Adipocyte (in vitro differentiated cells): ENCODE data around the gene MAST3.
"Not testable (repeated sequence)": the region's sequence is repeated elsewhere in the genome, so short reads cannot be mapped to it uniquely, and the experiment has no call there.

Experiments used
- DNase-seq: peaks from one replicate; pipeline ENCODE4 v3.0.0-alpha.2; 2015; ENCODE audit warnings: low read depth
- H3K27me3 ChIP-seq: replicated peaks from 2 replicates; pipeline ENCODE4 v1.7.0; 2013; ENCODE audit warnings: mild to moderate bottlenecking, low read length, moderate library complexity; ENCODE audit not compliant: control insufficient read depth, insufficient read depth
- H3K36me3 ChIP-seq: 2 replicates; pipeline ENCODE4 v1.7.0; 2013; ENCODE audit warnings: low read length, mild to moderate bottlenecking, moderate library complexity; ENCODE audit not compliant: control insufficient read depth, insufficient read depth, severe bottlenecking
- H3K4me1 ChIP-seq: 2 replicates; pipeline ENCODE4 v1.7.0; 2013; ENCODE audit warnings: mild to moderate bottlenecking, low read length, moderate library complexity; ENCODE audit not compliant: control insufficient read depth, insufficient read depth
- H3K4me3 ChIP-seq: 2 replicates; pipeline ENCODE4 v1.7.0; 2013; ENCODE audit warnings: mild to moderate bottlenecking, low read length, moderate library complexity
- H3K9ac ChIP-seq: 2 replicates; pipeline ENCODE4 v1.7.0; 2013; ENCODE audit warnings: mild to moderate bottlenecking, low read length, moderate library complexity
- H3K9me3 ChIP-seq: 2 replicates; pipeline ENCODE4 v1.7.0; 2013; ENCODE audit warnings: mild to moderate bottlenecking, low read length, moderate library complexity; ENCODE audit not compliant: control insufficient read depth

The MAST3 gene

GRCh38 chr19:18101268-18101667, 3.7 kb downstream of the MAST3 start:
- Histone ChIP-seq H3K4me1 (peaks cover 24% of the 10 kb centered on the region), H3K9me3 (no peaks in the 10 kb centered on the region), H3K9ac (no peak overlapping the region), H3K4me3 (no peak overlapping the region), H3K27me3 (peaks cover 21% of the 10 kb centered on the region), H3K36me3 (no peaks in the 10 kb centered on the region)
- no peak for DNase-seq

- Histone ChIP-seq H3K4me3 (no peak overlapping the region), H3K27me3 (peaks cover 19% of the 10 kb centered on the region), H3K9ac (no peak overlapping the region), H3K4me1 (peaks cover 21% of the 10 kb centered on the region), H3K36me3 (no peaks in the 10 kb centered on the region), H3K9me3 (no peaks in the 10 kb centered on the region)
- DNase-seq: no peak
These were observed 5.5 kb downstream of the MAST3 start for GRCh38 chr19:18102916-18103542.

- peaks cover 5% of the 10 kb centered on the region for H3K27me3 ChIP-seq
- peak overlapping the region; percentile 80 for H3K9ac ChIP-seq
- no peaks in the 10 kb centered on the region for H3K36me3 ChIP-seq
- no peak for DNase-seq
- no peaks in the 10 kb centered on the region for H3K9me3 ChIP-seq
- H3K4me3 ChIP-seq: peak overlapping the region; percentile 80
- peaks cover 25% of the 10 kb centered on the region for H3K4me1 ChIP-seq
These were observed 7.2 kb downstream of the MAST3 start for GRCh38 chr19:18104793-18105131.

- not testable (repeated sequence) for H3K9me3 ChIP-seq, H3K36me3 ChIP-seq, H3K9ac ChIP-seq, DNase-seq, H3K4me3 ChIP-seq, H3K27me3 ChIP-seq
- H3K4me1 ChIP-seq: peaks cover 25% of the 10 kb centered on the region
These were observed 7.7 kb downstream of the MAST3 start for GRCh38 chr19:18105259-18105658.

GRCh38 chr19:18107235-18107634, 9.7 kb downstream of the MAST3 start:
- Histone ChIP-seq H3K9me3 (no peaks in the 10 kb centered on the region), H3K9ac (no peak overlapping the region), H3K4me1 (peaks cover 33% of the 10 kb centered on the region), H3K36me3 (no peaks in the 10 kb centered on the region), H3K4me3 (no peak overlapping the region), H3K27me3 (no peaks in the 10 kb centered on the region)
- no peak for DNase-seq

- H3K4me3 ChIP-seq: no peak overlapping the region
- H3K9me3 ChIP-seq: no peaks in the 10 kb centered on the region
- H3K9ac ChIP-seq: peak overlapping the region; percentile 87
- H3K27me3 ChIP-seq: no peaks in the 10 kb centered on the region
- DNase-seq: no peak
- peaks cover 29% of the 10 kb centered on the region for H3K4me1 ChIP-seq
- H3K36me3 ChIP-seq: no peaks in the 10 kb centered on the region
These were observed 11.3 kb downstream of the MAST3 start for GRCh38 chr19:18108897-18109296.

GRCh38 chr19:18109341-18109732, 11.8 kb downstream of the MAST3 start:
- Histone ChIP-seq H3K27me3 (no peaks in the 10 kb centered on the region), H3K4me1 (peaks cover 25% of the 10 kb centered on the region), H3K4me3 (peak overlapping the region; percentile 87), H3K9me3 (no peaks in the 10 kb centered on the region), H3K9ac (peak overlapping the region; percentile 87), H3K36me3 (no peaks in the 10 kb centered on the region)
- no peak for DNase-seq

GRCh38 chr19:18109733-18110608, 12.4 kb downstream of the MAST3 start:
- Histone ChIP-seq H3K9me3 (no peaks in the 10 kb centered on the region), H3K9ac (peak overlapping the region; percentile 87), H3K4me1 (peaks cover 20% of the 10 kb centered on the region), H3K27me3 (no peaks in the 10 kb centered on the region), H3K36me3 (no peaks in the 10 kb centered on the region), H3K4me3 (peak overlapping the region; percentile 87)
- peak; percentile 77 for DNase-seq

- Histone ChIP-seq H3K9ac (peak overlapping the region; percentile 87), H3K36me3 (no peaks in the 10 kb centered on the region), H3K9me3 (no peaks in the 10 kb centered on the region), H3K4me3 (peak overlapping the region; percentile 87), H3K4me1 (peaks cover 21% of the 10 kb centered on the region), H3K27me3 (no peaks in the 10 kb centered on the region)
- no peak for DNase-seq
These were observed 13.1 kb downstream of the MAST3 start for GRCh38 chr19:18110609-18111232.

- Histone ChIP-seq H3K4me3 (no peak overlapping the region), H3K4me1 (peaks cover 28% of the 10 kb centered on the region), H3K9me3 (no peaks in the 10 kb centered on the region), H3K27me3 (no peaks in the 10 kb centered on the region), H3K9ac (peak overlapping the region; percentile 33), H3K36me3 (no peaks in the 10 kb centered on the region)
- DNase-seq: peak; percentile 91
These were observed 15.5 kb downstream of the MAST3 start for GRCh38 chr19:18112989-18113478.

GRCh38 chr19:18113827-18114226, 16.2 kb downstream of the MAST3 start:
- no peaks in the 10 kb centered on the region for H3K36me3 ChIP-seq
- no peak overlapping the region for H3K4me3 ChIP-seq
- peaks cover 32% of the 10 kb centered on the region for H3K4me1 ChIP-seq
- no peak overlapping the region for H3K9ac ChIP-seq
- no peak for DNase-seq
- no peaks in the 10 kb centered on the region for H3K9me3 ChIP-seq
- no peaks in the 10 kb centered on the region for H3K27me3 ChIP-seq
